Heart right ventricle (tissue), 16 donors: Measurements from ENCODE around the gene SHB. TPM values are rescaled to one million over a fixed set of nuclear protein-coding genes. Genes with fewer than 3 reads are reported as not detected.

Experiments used
- ATAC-seq, 8 donors: fragments of 200-7000 bp; cut with Tn5 transposase; one replicate each; pipeline ENCODE4 v1.9.1; 2020; ENCODE audit warnings: mild to moderate bottlenecking in 8 of 8, moderate library complexity in 8 of 8, moderate number of reproducible peaks in 1 of 8
- DNase-seq, 2 donors: peaks; one replicate each; pipeline ENCODE4 v3.0.0-alpha.2; 2020
- H3K27ac ChIP-seq, 10 donors: fragments of 200-600 bp; sonication (generic) in 2 of 10; one replicate each; pipeline versions ENCODE4 v1.5.0 to v1.8.0; 2020 to 2022; ENCODE audit warnings: mild to moderate bottlenecking in 3 of 10
- H3K27me3 ChIP-seq, 7 donors: fragments of 200-600 bp; one replicate each; pipeline ENCODE4 v1.8.0; 2021 to 2022; ENCODE audit warnings: mild to moderate bottlenecking in 2 of 7
- H3K36me3 ChIP-seq, 9 donors: fragments of 200-600 bp; sonication (generic) in 1 of 9; one replicate each; pipeline versions ENCODE4 v1.5.0 to v1.8.0; 2020 to 2022; ENCODE audit warnings: mild to moderate bottlenecking in 2 of 9
- H3K4me1 ChIP-seq, 9 donors: fragments of 200-600 bp; sonication (generic) in 1 of 9; one replicate each; pipeline versions ENCODE4 v1.5.0 to v1.8.0; 2020 to 2022; ENCODE audit warnings: mild to moderate bottlenecking in 4 of 9
- H3K4me3 ChIP-seq, 10 donors: fragments of 200-600 bp; sonication (generic) in 2 of 10; one replicate each; pipeline versions ENCODE4 v1.5.0 to v1.8.0; 2020 to 2022; ENCODE audit warnings: mild to moderate bottlenecking in 7 of 10, moderate library complexity in 2 of 10
- H3K9me3 ChIP-seq, 11 donors: fragments of 200-600 bp in 10 of 11; sonication (generic) in 2 of 11; one replicate each; pipeline versions ENCODE4 v1.5.0 to v1.8.0; 2013 to 2022; ENCODE audit warnings: mild to moderate bottlenecking in 2 of 11, control low read depth in 1 of 11, moderate library complexity in 1 of 11
- WGBS, 2 donors: extraction: QIAGEN DNeasy Blood & Tissue Kit; methylation state at CpG; one replicate each; pipeline ENCODE4 v1.1.7; 2013; ENCODE audit warnings: inconsistent platforms in 1 of 2; 5-methylcytosine and 5-hydroxymethylcytosine counted together
- intact Hi-C, 10 donors: fragments of 100-400 bp; cut with DNase I; formaldehyde crosslinking; loops; one replicate each; pipeline versions ENCODE4 v1.11.1 to v1.14.2; 2022
- polyA plus RNA-seq, 2 donors: library from polyadenylated mRNA; stranded (reverse); fragments of 200-250 nt; gene quantifications; one replicate each; pipeline ENCODE4 v1.2.3, GENCODE V29; 2013
- total RNA-seq, 10 donors: library from RNA; stranded (reverse); fragmentation: NEBNext Ultra II Directional in 3 of 10; extraction: Animal tissue kit (Norgen Biotek cat#: 25700) in 3 of 10; gene quantifications; one replicate each; pipeline versions ENCODE4 v1.2.1 to v1.2.4, GENCODE V29; 2021 to 2023
- TF ChIP-seq, protein P1 (sequence below), 9 donors: fragments of 200-600 bp; sonication (generic) in 2 of 9; IDR thresholded peaks; one replicate each; pipeline versions ENCODE4 v1.5.0 to v1.8.0; 2021 to 2022; ENCODE audit warnings: antibody characterized with exemption in 9 of 9, mild to moderate bottlenecking in 5 of 9, moderate library complexity in 1 of 9
- donor health status: Arrhythmogenic right ventricular cardiomyopathy.
- donor health status: ischemic (EF 13 %, LVEDD 7.1; RV severe dilation, severe dysfunction).
- donor health status: healthy with polysubstance abuse.
- donor health status: DM: no; HTN: yes; CAD: no.
- donor health status: DM: no; HTN: no; CAD: no.
- donor health status: ischemic (EF 25% LVEDD 6.9; RV normal size, moderate dysfunction).
- donor health status: ischemic (EF 25% LVEDD 5.7; RV mildly dilated, moderate dysfunction).
- donor health status: healthy.
- donor health status: DM: yes; HTN: yes; CAD: no.
- donor health status: Ischemic cardiomyopathy.
- donor health status: ischemic (EF 35%, LVEDD 5.7; RV mildly dilated, moderate dysfunction).
- donor health status: nonischemic (EF 11% LVEDD 7.7; RV severe dilation, severe dysfunction).
- donor health status: DM: yes; HTN: yes; CAD: no.
- donor health status: PGD.
- donor health status: ischemic (EF 29% LVEDD 5.4; RV normal size, mild dysfunction).
- donor health status: nonischemic (EF 23%, LVEDD 6.1; RV moderate dilation, normal function).

SHB gene
- total and polyA plus RNA-seq, 12 donors, result 5.7 to 26.6 (median 18.0) TPM

DNA sequence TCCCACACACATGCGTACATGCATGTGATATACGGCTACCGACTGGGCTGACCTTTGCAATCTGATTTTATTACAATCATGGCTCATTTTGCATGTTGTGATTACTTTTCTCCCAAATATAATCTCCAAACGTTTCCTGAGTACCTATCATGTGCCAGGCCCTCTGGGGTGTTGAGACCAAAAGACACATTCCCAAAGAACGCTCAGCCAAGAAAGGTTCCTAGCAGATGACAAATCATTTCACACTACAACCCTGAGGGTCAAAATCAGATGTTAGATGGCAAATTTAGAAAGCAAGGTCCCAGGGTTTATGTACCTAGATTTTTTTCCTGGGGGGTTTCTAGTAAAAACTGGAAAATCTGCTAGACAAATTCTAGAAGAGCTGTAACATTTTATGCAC lies 132.7 kb downstream of the SHB start:
- TF ChIP-seq, protein P1, sequence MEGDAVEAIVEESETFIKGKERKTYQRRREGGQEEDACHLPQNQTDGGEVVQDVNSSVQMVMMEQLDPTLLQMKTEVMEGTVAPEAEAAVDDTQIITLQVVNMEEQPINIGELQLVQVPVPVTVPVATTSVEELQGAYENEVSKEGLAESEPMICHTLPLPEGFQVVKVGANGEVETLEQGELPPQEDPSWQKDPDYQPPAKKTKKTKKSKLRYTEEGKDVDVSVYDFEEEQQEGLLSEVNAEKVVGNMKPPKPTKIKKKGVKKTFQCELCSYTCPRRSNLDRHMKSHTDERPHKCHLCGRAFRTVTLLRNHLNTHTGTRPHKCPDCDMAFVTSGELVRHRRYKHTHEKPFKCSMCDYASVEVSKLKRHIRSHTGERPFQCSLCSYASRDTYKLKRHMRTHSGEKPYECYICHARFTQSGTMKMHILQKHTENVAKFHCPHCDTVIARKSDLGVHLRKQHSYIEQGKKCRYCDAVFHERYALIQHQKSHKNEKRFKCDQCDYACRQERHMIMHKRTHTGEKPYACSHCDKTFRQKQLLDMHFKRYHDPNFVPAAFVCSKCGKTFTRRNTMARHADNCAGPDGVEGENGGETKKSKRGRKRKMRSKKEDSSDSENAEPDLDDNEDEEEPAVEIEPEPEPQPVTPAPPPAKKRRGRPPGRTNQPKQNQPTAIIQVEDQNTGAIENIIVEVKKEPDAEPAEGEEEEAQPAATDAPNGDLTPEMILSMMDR (IDR thresholded peaks at IDR 0.05), result no peak
- DNase-seq, result no peak
- peak overlapping the region in 7 of 10 donors; percentile 47 to 74 (median 60) for H3K27ac ChIP-seq
- H3K4me3 ChIP-seq, result no peak overlapping the region
- peaks cover 22 to 48% (median 43%) of the 10 kb centered on the region in 9 donors for H3K4me1 ChIP-seq
- no peaks in the 10 kb centered on the region for H3K27me3 ChIP-seq
- intact Hi-C loops, result loop anchor here in 1 of 10 donors (5.0 kb wide), 3 partner anchors 51 to 131 kb away; partner anchors contain the start of gene SHB
- peaks cover 0 to 5% (median 0%) of the 10 kb centered on the region in 9 donors for H3K36me3 ChIP-seq
- 77 to 78% methylated on average over 5 of the region's 5 CpGs for WGBS, 2 donors
- H3K9me3 ChIP-seq, result no peaks in the 10 kb centered on the region
- ATAC-seq, result no peak

DNA sequence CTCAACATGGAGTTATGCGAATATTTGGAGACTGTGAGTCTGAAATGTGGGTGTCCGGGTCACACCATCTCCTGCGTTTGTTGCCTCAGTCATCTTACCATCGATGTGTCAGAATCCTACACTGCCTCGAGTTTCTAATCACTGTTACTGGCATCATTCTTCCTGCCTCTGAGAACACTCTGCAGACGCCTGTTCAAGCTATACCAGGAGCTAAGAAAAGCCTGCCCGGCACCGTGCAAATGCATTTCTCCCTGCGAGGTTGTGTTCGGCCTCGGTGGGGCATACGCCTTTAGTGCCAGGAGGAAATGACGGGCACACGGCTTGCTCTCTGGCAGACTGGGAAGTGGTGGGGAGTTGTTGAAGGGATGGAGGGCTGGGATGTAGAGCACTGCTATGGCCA lies 133.9 kb downstream of the SHB start:
- 76 to 84% methylated on average over 14 of the region's 14 CpGs for WGBS, 2 donors
- Histone ChIP-seq H3K4me3 (no peak overlapping the region), H3K27me3 (no peaks in the 10 kb centered on the region), H3K36me3 (no peaks in the 10 kb centered on the region), H3K9me3 (peaks cover 0 to 7% (median 0%) of the 10 kb centered on the region in 11 donors), H3K27ac (no peak overlapping the region), H3K4me1 (peaks cover 22 to 46% (median 42%) of the 10 kb centered on the region in 9 donors)
- no peak for DNase-seq
- intact Hi-C loops, result loop anchor here in 1 of 10 donors (5.0 kb wide), 3 partner anchors 52 to 132 kb away; partner anchors contain the start of gene SHB
- TF ChIP-seq, protein P1 (IDR thresholded peaks at IDR 0.05), result no peak
- ATAC-seq, result peak in 2 of 8 donors; percentile 34 to 39

DNA sequence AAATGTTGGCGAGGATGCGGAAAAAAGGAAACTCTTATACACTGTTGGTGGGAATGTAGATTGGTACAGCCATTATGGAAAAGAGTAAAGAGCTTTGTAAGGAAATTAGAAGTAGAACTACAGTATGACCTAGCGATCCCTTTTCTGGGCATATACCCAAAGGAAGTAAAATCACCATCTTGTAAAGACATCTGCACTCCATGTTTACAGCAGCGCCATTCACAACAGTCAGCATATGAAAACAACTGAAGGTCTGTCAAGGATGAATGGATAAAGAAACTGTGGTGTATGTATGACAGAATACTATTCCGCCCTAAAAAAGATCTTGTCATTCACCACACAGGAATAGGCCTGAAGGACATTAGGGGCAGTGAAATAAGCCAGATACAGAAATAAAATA lies 137.4 kb downstream of the SHB start:
- H3K27ac ChIP-seq, result no peak overlapping the region
- H3K9me3 ChIP-seq, result peaks cover 0 to 7% (median 0%) of the 10 kb centered on the region in 11 donors
- H3K4me1 ChIP-seq, result peaks cover 0 to 46% (median 38%) of the 10 kb centered on the region in 9 donors
- intact Hi-C loops, result no loop called here
- TF ChIP-seq, protein P1 (IDR thresholded peaks at IDR 0.05), result no peak
- no peaks in the 10 kb centered on the region for H3K36me3 ChIP-seq
- no peak overlapping the region for H3K4me3 ChIP-seq
- no peak for DNase-seq
- 85 to 86% methylated on average over 5 of the region's 5 CpGs for WGBS, 2 donors
- H3K27me3 ChIP-seq, result no peaks in the 10 kb centered on the region
- no peak for ATAC-seq

DNA sequence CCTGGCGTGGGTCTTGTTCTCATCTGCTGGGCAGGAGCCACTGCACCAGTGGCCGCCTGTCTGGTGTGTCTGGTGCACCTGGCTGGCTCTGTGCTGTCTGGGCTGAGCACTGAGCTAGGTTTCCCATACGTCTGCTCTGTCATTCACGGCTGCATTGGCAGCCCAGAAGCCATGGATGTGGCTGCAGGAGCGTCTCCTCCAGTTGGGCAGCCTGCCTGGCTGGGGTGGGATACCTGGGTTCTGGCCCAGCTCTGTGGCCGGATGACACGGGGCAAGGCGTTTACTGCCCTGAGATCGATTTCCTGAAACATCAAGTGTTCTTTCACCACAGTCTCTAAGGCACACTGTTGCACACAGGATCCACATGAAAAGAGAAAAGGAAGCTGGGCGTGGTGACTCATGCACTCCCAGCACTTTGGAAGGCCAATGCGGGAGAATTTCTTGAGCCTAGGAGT lies 139.6 kb downstream of the SHB start:
- Histone ChIP-seq H3K4me1 (peaks cover 0 to 43% (median 29%) of the 10 kb centered on the region in 9 donors), H3K4me3 (no peak overlapping the region), H3K27me3 (no peaks in the 10 kb centered on the region), H3K9me3 (peaks cover 0 to 7% (median 0%) of the 10 kb centered on the region in 11 donors), H3K36me3 (no peaks in the 10 kb centered on the region), H3K27ac (peak overlapping the region in 2 of 10 donors; percentile 16 to 24)
- WGBS, 2 donors, result 74 to 77% methylated on average over 11 of the region's 11 CpGs
- intact Hi-C loops, result loop anchor here in 4 of 10 donors (1.0 to 10.0 kb wide), 4 partner anchors 8 to 135 kb away; partner anchors contain the start of gene SHB (in 1 of the 4)
- ATAC-seq (peak in 6 of 8 donors; percentile 30 to 50 (median 34)), DNase-seq (no peak)
- TF ChIP-seq, protein P1 (IDR thresholded peaks at IDR 0.05), result no peak
